ENCODE measurements around the gene EPS15. TPM values are rescaled to one million over a fixed set of nuclear protein-coding genes. Genes with fewer than 3 reads are reported as not detected.
"Not testable (repeated sequence)": the region's sequence is repeated elsewhere in the genome, so short reads cannot be mapped to it uniquely, and the experiment has no call there.

The EPS15 gene
- total RNA-seq, 2 donors from 2014 or later, result 123 to 197 TPM

DNA sequence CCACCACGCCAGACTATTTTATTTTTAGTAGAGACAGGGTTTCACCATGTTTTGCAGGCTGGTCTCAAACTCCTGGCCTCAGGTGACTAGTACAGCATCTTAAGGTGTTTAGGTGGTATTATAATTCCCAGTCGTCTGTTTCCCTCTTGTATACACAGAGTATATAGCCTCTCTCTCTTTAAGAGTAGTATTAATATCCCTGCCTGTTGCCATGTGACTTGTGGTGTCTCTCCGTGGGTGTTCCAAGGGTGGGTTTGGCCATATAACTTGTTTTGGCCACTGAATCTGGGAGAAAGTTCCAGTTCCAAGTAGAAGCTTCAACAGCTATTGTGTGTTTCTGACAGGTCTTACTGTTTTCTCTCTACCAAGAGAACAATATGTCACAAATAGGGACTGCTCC is 29.6 kb downstream of the EPS15 start:
- H3K27ac ChIP-seq, result no peak overlapping the region
- TF ChIP-seq, protein P1, sequence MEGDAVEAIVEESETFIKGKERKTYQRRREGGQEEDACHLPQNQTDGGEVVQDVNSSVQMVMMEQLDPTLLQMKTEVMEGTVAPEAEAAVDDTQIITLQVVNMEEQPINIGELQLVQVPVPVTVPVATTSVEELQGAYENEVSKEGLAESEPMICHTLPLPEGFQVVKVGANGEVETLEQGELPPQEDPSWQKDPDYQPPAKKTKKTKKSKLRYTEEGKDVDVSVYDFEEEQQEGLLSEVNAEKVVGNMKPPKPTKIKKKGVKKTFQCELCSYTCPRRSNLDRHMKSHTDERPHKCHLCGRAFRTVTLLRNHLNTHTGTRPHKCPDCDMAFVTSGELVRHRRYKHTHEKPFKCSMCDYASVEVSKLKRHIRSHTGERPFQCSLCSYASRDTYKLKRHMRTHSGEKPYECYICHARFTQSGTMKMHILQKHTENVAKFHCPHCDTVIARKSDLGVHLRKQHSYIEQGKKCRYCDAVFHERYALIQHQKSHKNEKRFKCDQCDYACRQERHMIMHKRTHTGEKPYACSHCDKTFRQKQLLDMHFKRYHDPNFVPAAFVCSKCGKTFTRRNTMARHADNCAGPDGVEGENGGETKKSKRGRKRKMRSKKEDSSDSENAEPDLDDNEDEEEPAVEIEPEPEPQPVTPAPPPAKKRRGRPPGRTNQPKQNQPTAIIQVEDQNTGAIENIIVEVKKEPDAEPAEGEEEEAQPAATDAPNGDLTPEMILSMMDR (IDR thresholded peaks at IDR 0.05), result no peak

DNA sequence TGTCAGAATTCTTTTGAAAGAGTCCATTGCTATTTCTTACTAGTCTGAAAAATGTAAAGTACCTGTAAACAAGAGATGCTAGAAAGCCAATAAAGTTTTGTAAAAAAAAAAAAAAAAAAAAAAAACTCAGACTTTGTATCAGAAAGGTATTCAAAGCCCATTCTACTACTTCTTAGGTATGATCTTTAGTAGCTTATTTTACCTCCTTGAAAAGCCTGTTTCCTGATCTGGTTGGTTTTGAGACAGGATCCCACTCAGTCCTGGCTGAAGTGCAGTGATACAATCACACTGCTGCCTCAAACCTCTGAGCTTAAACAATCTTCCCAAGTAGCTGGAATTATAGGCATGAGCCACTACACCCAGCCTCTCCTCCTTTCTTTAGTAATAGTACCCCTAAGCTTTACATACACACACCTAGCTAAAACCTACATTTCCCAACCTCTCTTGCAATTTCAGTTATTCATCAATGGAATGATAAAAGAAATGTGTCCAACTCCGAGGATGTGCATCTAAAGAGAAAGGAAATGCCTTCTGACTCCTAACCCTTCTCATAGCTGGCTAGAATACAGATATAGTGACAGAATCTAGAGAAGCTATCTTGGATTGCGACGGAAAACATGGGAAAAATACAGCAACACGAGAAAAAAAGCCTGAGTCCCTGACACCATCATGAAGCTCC is 30.6 kb downstream of the EPS15 start:
- no peak for ATAC-seq (ENCODE audit: insufficient number of reproducible peaks, low FRiP score, low read depth)
- TF ChIP-seq, protein P1 (IDR thresholded peaks at IDR 0.05), result no peak
- Histone ChIP-seq H3K4me3 (no peak overlapping the region), H3K36me3 (no peaks in the 10 kb centered on the region), H3K27me3 (replicated peaks; ENCODE audit: insufficient read depth) (no peaks in the 10 kb centered on the region), H3K27ac (no peak overlapping the region), H3K9me3 (no peaks in the 10 kb centered on the region), H3K4me1 (ENCODE audit: control insufficient read depth in 1 of 2, low read depth in 2 of 2) (peaks cover 23 to 45% of the 10 kb centered on the region in 2 donors)
- no peak for DNase-seq (ENCODE audit: low spot score)

More for the DNA sequence above, 29.6 kb downstream of the EPS15 start:
- Histone ChIP-seq H3K9me3 (no peaks in the 10 kb centered on the region), H3K36me3 (no peaks in the 10 kb centered on the region), H3K27me3 (replicated peaks; ENCODE audit: insufficient read depth) (no peaks in the 10 kb centered on the region), H3K4me3 (no peak overlapping the region), H3K4me1 (ENCODE audit: control insufficient read depth in 1 of 2, low read depth in 2 of 2) (peaks cover 26 to 55% of the 10 kb centered on the region in 2 donors)
- no peak for DNase-seq (ENCODE audit: low spot score)
- no peak for ATAC-seq (ENCODE audit: insufficient number of reproducible peaks, low FRiP score, low read depth)

DNA sequence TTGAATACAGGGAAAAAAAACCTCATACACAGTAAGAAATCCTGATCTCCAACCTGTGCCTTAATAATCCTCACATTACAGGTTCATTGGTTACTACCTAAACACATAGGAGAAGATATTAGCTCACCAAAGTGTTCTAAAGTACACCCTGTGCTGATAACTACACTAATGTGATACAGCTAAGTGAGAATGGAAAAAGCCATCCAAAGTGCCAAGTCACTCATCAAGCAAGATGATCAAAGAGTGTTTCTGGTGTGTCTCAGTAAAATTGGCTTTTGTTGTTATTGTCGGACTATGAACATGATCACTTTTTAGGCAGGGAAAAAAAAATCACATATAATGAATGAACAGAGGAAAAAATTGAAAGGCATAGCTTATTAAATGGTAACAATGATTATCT is 31.4 kb downstream of the EPS15 start:
- no peak for ATAC-seq (ENCODE audit: insufficient number of reproducible peaks, low FRiP score, low read depth)
- Histone ChIP-seq H3K4me1 (ENCODE audit: control insufficient read depth in 1 of 2, low read depth in 2 of 2) (peaks cover 23 to 45% of the 10 kb centered on the region in 2 donors), H3K36me3 (no peaks in the 10 kb centered on the region), H3K4me3 (no peak overlapping the region), H3K27ac (no peak overlapping the region), H3K27me3 (replicated peaks; ENCODE audit: insufficient read depth) (no peaks in the 10 kb centered on the region), H3K9me3 (no peaks in the 10 kb centered on the region)
- TF ChIP-seq, protein P1 (IDR thresholded peaks at IDR 0.05), result no peak
- DNase-seq (ENCODE audit: low spot score), result no peak

DNA sequence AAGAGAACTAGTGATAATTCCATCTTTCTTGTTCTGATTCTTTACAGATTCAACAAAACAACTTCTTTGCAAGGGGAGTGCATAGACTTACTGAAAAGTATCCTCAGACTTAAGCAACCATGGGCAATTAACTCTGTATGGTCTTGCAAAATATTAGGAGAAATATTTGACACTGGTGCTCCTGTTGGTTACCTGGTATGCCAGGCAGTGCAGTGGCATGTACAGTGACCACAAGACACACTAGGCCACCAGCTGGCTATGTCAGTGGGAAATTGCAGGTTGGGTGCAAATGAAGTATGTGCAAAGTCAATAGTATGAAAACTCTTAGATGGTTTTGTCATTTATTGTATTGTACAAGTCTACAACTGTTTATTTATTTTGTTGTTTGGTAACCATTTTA is 34.5 kb downstream of the EPS15 start:
- H3K27ac ChIP-seq, result no peak overlapping the region
- no peak for ATAC-seq (ENCODE audit: insufficient number of reproducible peaks, low FRiP score, low read depth)
- TF ChIP-seq, protein P1 (IDR thresholded peaks at IDR 0.05), result no peak

DNA sequence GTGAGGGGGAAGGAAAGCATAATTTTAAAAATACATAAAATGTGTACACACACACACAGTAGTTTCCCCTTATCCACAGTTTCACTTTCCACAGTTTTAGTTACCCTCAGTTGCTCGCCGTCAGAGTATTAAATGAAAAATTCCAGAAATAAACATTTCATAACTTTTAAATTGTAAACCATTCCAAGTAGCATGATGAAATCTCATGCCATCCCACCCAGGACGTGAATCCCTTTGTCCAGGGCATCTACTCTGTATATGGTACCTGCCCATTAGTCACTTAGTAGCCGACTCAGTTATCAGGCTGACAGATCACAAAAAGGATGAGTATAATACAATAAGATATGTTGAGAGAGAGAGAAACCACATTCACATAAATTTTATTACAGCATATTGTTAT is 36.2 kb downstream of the EPS15 start:
- H3K27me3 ChIP-seq (replicated peaks; ENCODE audit: insufficient read depth), result no peaks in the 10 kb centered on the region
- DNase-seq (ENCODE audit: low spot score) (no peak), ATAC-seq (ENCODE audit: insufficient number of reproducible peaks, low FRiP score, low read depth) (no peak)
- H3K27ac ChIP-seq, result no peak overlapping the region
- H3K4me1 ChIP-seq (ENCODE audit: control insufficient read depth in 1 of 2, low read depth in 2 of 2), result peaks cover 7 to 11% of the 10 kb centered on the region in 2 donors
- no peaks in the 10 kb centered on the region for H3K36me3 ChIP-seq
- TF ChIP-seq, protein P1 (IDR thresholded peaks at IDR 0.05), result no peak
- no peak overlapping the region for H3K4me3 ChIP-seq
- no peaks in the 10 kb centered on the region for H3K9me3 ChIP-seq

More for the DNA sequence above, 34.5 kb downstream of the EPS15 start:
- Histone ChIP-seq H3K9me3 (no peaks in the 10 kb centered on the region), H3K4me3 (no peak overlapping the region), H3K27me3 (replicated peaks; ENCODE audit: insufficient read depth) (no peaks in the 10 kb centered on the region), H3K4me1 (ENCODE audit: control insufficient read depth in 1 of 2, low read depth in 2 of 2) (peaks cover 8 to 17% of the 10 kb centered on the region in 2 donors), H3K36me3 (no peaks in the 10 kb centered on the region)
- DNase-seq (ENCODE audit: low spot score), result no peak

DNA sequence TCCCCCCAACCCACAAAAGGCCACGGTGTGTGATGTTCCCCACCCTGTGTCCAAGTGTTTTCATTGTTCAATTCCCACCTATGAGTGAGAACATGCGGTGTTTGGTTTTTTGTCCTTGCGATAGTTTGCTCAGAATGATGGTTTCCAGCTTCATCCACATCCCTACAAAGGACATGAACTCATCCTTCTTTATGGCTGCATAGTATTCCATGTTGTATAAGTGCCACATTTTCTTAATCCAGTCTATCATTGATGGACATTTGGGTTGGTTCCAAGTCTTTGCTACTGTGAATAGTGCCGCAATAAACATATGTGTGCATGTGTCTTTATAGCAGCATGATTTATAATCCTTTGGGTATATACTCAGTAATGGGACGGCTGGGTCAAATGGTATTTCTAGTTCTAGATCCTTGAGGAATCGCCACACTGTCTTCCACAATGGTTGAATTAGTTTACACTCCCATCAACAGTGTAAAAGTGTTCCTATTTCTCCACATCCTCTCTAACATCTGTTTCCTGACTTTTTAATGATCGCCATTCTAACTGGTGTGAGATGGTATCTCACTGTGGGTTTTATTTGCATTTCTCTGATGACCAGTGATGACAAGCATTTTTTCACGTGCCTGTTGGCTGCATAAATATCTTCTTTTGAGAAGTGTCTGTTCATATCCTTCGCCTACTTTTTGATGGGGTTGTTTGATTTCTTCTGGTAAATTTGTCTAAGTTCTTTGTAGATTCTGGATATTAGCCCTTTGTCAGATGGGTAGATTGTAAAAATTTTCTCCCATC is 44.0 kb downstream of the EPS15 start:
- not testable (repeated sequence) for H3K27me3 ChIP-seq (replicated peaks; ENCODE audit: insufficient read depth); DNase-seq (ENCODE audit: low spot score); ATAC-seq (ENCODE audit: insufficient number of reproducible peaks, low FRiP score, low read depth); H3K9me3 ChIP-seq; H3K36me3 ChIP-seq; H3K27ac ChIP-seq; H3K4me3 ChIP-seq
- peaks cover 16 to 29% of the 10 kb centered on the region in 2 donors for H3K4me1 ChIP-seq (ENCODE audit: control insufficient read depth in 1 of 2, low read depth in 2 of 2)

Data from thoracic aorta (tissue), 2 donors.